Cardiac muscle cell (in vitro differentiated cells and primary cell): Measurements from ENCODE around the gene RPL7A. TPM values are rescaled to one million over a fixed set of nuclear protein-coding genes. Genes with fewer than 3 reads are reported as not detected.

Source experiments
- DNase-seq, 2 donors: peaks; one replicate each; pipeline versions ENCODE4 v3.0.0 to v3.0.0-alpha.2; 2010 to 2017; ENCODE audit warnings: low read depth in 1 of 2, low spot score in 1 of 2
- H3K27ac ChIP-seq: fragments of 200-600 bp; sonication (generic); 2 replicates; pipeline ENCODE4 v1.5.1; 2016
- H3K27me3 ChIP-seq: fragments of 200-600 bp; sonication (generic); 2 replicates; pipeline ENCODE4 v1.6.0; 2016; ENCODE audit warnings: control low read depth
- H3K36me3 ChIP-seq: fragments of 200-600 bp; sonication (generic); 2 replicates; pipeline ENCODE4 v1.5.1; 2016; ENCODE audit warnings: control low read depth
- H3K4me1 ChIP-seq: fragments of 200-600 bp; sonication (generic); 2 replicates; pipeline ENCODE4 v1.8.1; 2017; ENCODE audit warnings: low read depth, mild to moderate bottlenecking, mixed run types
- H3K4me3 ChIP-seq: fragments of 200-600 bp; sonication (generic); 2 replicates; pipeline ENCODE4 v1.5.1; 2016; ENCODE audit warnings: mild to moderate bottlenecking
- H3K9me3 ChIP-seq: fragments of 200-600 bp; sonication (generic); 2 replicates; pipeline ENCODE4 v1.5.1; 2017; ENCODE audit warnings: low read depth, mild to moderate bottlenecking, control low read depth
- polyA plus RNA-seq: library from polyadenylated mRNA; unstranded; fragments of >200 nt; fragmentation: Nextera tagmentation; extraction: Ambion mirVana; gene quantifications from 2 replicates; pipeline ENCODE4 v1.2.1, GENCODE V29; 2016
- total RNA-seq: library from RNA; depleted of rRNA; stranded (reverse); fragments of >200 nt; gene quantifications from 2 replicates; pipeline ENCODE4 v1.2.3, GENCODE V29; 2016
- TF ChIP-seq, protein P1 (sequence below): IDR thresholded peaks from 2 replicates; pipeline ENCODE4 v1.5.1; 2012; ENCODE audit warnings: low read depth, mild to moderate bottlenecking, low read length

RPL7A gene
- total and polyA plus RNA-seq, 2 experiments from 2014 or later = 404 to 2,233 TPM

DNA sequence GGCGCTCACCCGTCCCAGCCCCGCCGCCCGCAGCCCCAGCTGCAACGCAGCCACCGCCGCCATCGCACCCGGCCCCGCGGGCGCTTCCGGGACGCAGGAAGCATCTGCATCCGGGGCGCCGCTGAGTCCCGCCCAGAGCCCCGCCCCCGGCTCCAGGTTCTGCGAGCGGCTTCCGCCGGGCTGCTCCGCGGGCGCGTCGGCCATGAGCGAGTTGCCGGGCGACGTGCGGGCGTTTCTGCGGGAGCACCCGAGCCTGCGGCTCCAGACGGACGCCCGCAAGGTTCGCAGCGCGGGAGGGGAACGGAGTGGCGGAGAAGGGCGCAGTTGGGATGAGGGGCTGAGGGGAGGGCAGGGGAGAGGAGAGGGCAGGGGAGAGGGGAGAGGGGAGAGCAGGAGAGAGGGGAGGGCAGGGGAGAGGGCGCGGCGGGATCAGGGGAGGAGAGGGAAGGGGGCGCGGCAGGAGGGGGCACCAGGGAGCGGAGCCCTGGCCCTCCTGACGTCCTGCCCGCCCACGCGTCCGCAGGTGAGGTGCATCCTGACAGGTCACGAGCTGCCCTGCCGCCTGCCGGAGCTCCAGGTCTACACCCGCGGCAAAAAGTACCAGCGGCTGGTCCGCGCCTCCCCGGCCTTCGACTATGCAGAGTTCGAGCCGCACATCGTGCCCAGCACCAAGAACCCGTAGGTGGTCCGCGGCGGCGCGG, 8.5 kb downstream of the RPL7A start, which contains the start of the genes SURF1 and SURF2:
SURF1 (minus strand) TSS at position 97 of the 701 bp plus-strand sequence; CDS start at position 63, 34 bp downstream.
SURF2 (plus strand) TSS at position 160 of the 701 bp plus-strand sequence; CDS start at position 203, 43 bp downstream.
- Histone ChIP-seq H3K27me3 (no peaks in the 10 kb centered on the region), H3K36me3 (peaks cover 28% of the 10 kb centered on the region), H3K9me3 (no peaks in the 10 kb centered on the region), H3K27ac (peak within 1 kb of the TSS; percentile 59), H3K4me3 (peak within 1 kb of the TSS; percentile 78), H3K4me1 (peaks cover 12% of the 10 kb centered on the region)
- DNase-seq = peak; percentile 81 to 94
- TF ChIP-seq, protein P1, sequence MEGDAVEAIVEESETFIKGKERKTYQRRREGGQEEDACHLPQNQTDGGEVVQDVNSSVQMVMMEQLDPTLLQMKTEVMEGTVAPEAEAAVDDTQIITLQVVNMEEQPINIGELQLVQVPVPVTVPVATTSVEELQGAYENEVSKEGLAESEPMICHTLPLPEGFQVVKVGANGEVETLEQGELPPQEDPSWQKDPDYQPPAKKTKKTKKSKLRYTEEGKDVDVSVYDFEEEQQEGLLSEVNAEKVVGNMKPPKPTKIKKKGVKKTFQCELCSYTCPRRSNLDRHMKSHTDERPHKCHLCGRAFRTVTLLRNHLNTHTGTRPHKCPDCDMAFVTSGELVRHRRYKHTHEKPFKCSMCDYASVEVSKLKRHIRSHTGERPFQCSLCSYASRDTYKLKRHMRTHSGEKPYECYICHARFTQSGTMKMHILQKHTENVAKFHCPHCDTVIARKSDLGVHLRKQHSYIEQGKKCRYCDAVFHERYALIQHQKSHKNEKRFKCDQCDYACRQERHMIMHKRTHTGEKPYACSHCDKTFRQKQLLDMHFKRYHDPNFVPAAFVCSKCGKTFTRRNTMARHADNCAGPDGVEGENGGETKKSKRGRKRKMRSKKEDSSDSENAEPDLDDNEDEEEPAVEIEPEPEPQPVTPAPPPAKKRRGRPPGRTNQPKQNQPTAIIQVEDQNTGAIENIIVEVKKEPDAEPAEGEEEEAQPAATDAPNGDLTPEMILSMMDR = no peak

GRCh38 chr9:133357656-133358055, 9.6 kb downstream of the RPL7A start:
- H3K4me1 ChIP-seq = peaks cover 12% of the 10 kb centered on the region
- peaks cover 24% of the 10 kb centered on the region for H3K36me3 ChIP-seq
- TF ChIP-seq, protein P1 = no peak
- no peak overlapping the region for H3K27ac ChIP-seq
- H3K27me3 ChIP-seq = no peaks in the 10 kb centered on the region
- no peaks in the 10 kb centered on the region for H3K9me3 ChIP-seq
- H3K4me3 ChIP-seq = no peak overlapping the region
- no peak for DNase-seq

DNA sequence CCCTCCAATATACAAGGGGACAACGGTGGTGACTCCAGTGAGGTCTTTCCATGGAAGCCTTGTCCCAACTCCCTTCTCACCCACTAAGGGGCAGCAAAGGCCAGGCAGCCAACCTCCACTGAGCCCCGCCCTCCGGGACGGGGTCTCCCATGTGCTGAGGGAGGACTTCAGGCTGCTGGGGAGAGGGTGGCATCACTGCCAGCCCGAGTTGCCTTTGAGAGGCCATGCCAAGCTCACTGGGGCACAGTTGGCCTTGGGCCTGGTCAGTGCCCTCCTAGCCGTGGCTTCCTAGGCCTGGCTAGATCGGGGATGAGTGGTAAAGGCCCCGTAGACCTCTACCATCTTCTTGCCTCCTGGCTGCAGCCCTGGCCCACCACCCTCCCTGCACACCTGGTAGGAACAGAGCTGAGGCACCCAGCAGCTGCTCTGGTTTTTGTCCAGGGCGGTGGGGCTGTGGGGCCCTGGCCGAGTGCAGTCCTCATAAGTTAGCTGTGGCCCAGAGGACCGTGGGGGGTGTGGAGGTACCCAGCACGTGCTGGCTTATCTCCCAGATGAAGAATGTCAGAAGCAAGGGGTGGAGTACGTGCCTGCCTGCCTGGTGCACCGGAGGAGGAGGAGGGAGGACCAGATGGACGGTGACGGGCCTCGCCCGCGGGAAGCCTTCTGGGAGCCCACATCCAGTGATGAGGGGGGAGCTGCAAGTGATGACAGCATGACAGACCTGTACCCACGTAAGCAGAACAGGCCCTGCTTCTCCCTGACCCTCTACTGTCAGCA, 11.6 kb downstream of the RPL7A start:
- peaks cover 16% of the 10 kb centered on the region for H3K36me3 ChIP-seq

GRCh38 chr9:133360400-133361393, 12.7 kb downstream of the RPL7A start:
- no peak for DNase-seq
- peaks cover 4% of the 10 kb centered on the region for H3K4me1 ChIP-seq
- H3K27me3 ChIP-seq = no peaks in the 10 kb centered on the region
- TF ChIP-seq, protein P1 = no peak
- H3K27ac ChIP-seq = peak overlapping the region; percentile 30
- peaks cover 26% of the 10 kb centered on the region for H3K36me3 ChIP-seq
- no peaks in the 10 kb centered on the region for H3K9me3 ChIP-seq
- no peak overlapping the region for H3K4me3 ChIP-seq

More for the DNA sequence above, 11.6 kb downstream of the RPL7A start:
- TF ChIP-seq, protein P1 = peak; percentile 38
- H3K27me3 ChIP-seq = no peaks in the 10 kb centered on the region
- peak in 1 of 2 donors; percentile 27 for DNase-seq
- no peaks in the 10 kb centered on the region for H3K9me3 ChIP-seq
- no peak overlapping the region for H3K4me3 ChIP-seq
- peak overlapping the region; percentile 51 for H3K27ac ChIP-seq
- peaks cover 12% of the 10 kb centered on the region for H3K4me1 ChIP-seq
